Adrenal gland (tissue), 5 donors: ENCODE data around the gene TAS2R42.

Experiments used
- POLR2A ChIP-seq, 2 donors: fragments of 450-650 bp; IDR thresholded peaks; one replicate each; pipeline ENCODE4 v1.6.1; 2017; ENCODE audit warnings: antibody characterized with exemption in 2 of 2, mild to moderate bottlenecking in 2 of 2, moderate library complexity in 1 of 2
- TF ChIP-seq, protein P1 (sequence below), 6 experiments: fragments of 450-650 bp in 4 of 6; fragments of 200-600 bp in 2 of 6; sonication (generic) in 1 of 6; IDR thresholded peaks; 1 replicate in 5 of 6; 2 replicates in 1 of 6; pipeline versions ENCODE4 v1.5.1 to v1.8.0; 2016 to 2021; ENCODE audit warnings: antibody characterized with exemption in 6 of 6, mild to moderate bottlenecking in 2 of 6, moderate library complexity in 1 of 6
- donor health status: DM: no; HTN: no; CAD: no.

DNA sequence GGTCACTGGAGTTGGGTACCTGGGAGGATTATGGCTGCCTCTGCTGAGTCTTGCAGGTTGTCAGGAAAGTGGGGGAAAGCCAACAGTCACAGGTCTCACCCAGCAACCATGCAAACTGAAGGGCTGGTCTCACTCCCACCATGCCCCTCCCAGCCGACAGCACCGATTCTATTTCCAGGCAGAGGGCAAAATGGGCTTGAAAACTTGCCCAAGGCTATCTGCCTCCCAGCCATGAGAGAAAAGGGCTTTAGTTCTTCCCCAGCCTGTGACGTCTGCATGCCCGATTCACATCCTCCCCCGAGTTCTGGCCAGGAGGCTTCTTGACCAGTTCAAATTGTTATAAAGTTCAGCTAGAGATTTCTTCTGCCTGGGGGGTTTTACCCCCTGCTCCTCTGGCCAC is 42.4 kb downstream of the TAS2R42 start:
- TF ChIP-seq, protein P1, sequence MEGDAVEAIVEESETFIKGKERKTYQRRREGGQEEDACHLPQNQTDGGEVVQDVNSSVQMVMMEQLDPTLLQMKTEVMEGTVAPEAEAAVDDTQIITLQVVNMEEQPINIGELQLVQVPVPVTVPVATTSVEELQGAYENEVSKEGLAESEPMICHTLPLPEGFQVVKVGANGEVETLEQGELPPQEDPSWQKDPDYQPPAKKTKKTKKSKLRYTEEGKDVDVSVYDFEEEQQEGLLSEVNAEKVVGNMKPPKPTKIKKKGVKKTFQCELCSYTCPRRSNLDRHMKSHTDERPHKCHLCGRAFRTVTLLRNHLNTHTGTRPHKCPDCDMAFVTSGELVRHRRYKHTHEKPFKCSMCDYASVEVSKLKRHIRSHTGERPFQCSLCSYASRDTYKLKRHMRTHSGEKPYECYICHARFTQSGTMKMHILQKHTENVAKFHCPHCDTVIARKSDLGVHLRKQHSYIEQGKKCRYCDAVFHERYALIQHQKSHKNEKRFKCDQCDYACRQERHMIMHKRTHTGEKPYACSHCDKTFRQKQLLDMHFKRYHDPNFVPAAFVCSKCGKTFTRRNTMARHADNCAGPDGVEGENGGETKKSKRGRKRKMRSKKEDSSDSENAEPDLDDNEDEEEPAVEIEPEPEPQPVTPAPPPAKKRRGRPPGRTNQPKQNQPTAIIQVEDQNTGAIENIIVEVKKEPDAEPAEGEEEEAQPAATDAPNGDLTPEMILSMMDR (IDR thresholded peaks at IDR 0.05): no peak
- TF ChIP-seq POLR2A (IDR thresholded peaks at IDR 0.05): no peak
